Activated CD8-positive, alpha-beta T cell treated with anti-CD3 and anti-CD28 coated beads for 36 hours (primary cell): ENCODE data around the gene BHLHE40. TPM values are rescaled to one million over a fixed set of nuclear protein-coding genes. Genes with fewer than 3 reads are reported as not detected.

Experiments
- ATAC-seq: fragments of 200-7000 bp; cut with Tn5 transposase; one replicate; pipeline ENCODE4 v1.10.0; 2021; ENCODE audit warnings: mild to moderate bottlenecking, moderate library complexity
- CTCF ChIA-PET: fragments of 350-600 bp; sonication (Branson Sonifier 250); formaldehyde crosslinking; loops from one replicate; lab custom pipeline; 2021; ENCODE audit warnings: antibody characterized with exemption; lab: Charles Lee
- POLR2A ChIA-PET: fragments of 350-600 bp; sonication (Branson Sonifier 250); formaldehyde crosslinking; loops from one replicate; lab custom pipeline; 2021; ENCODE audit warnings: antibody characterized with exemption; lab: Charles Lee
- DNase-seq: peaks from one replicate; pipeline ENCODE4 v3.0.0-alpha.2; 2020
- H3K27ac Mint-ChIP-seq: one replicate; pipeline ENCODE4 v1.8.0; 2021; ENCODE audit warnings: mild to moderate bottlenecking, mixed read lengths
- H3K27me3 Mint-ChIP-seq: one replicate; pipeline ENCODE4 v1.8.0; 2021; ENCODE audit warnings: mixed read lengths
- H3K36me3 Mint-ChIP-seq: one replicate; pipeline ENCODE4 v1.8.0; 2021; ENCODE audit warnings: low read depth, mixed read lengths
- H3K4me1 Mint-ChIP-seq: one replicate; pipeline ENCODE4 v1.8.0; 2021; ENCODE audit warnings: low read depth, mixed read lengths
- H3K4me3 Mint-ChIP-seq: one replicate; pipeline ENCODE4 v1.8.0; 2021; ENCODE audit warnings: mild to moderate bottlenecking, moderate library complexity, mixed read lengths
- H3K9me3 Mint-ChIP-seq: one replicate; pipeline ENCODE4 v1.8.0; 2021; ENCODE audit warnings: mixed read lengths
- CTCF ChIP-seq: fragments of 200-600 bp; IDR thresholded peaks from one replicate; pipeline ENCODE4 v1.8.0; 2022; ENCODE audit warnings: antibody characterized with exemption, mild to moderate bottlenecking
- intact Hi-C: fragments of 100-400 bp; cut with micrococcal nuclease; formaldehyde crosslinking; loops from one replicate; pipeline ENCODE4 v1.10.0; 2022
- total RNA-seq, 2 experiments: library from RNA; stranded (reverse); gene quantifications; one replicate each; pipeline ENCODE4 v1.2.3, GENCODE V29; 2021

BHLHE40 gene
- total RNA-seq, 2 experiments from 2014 or later = 456 to 470 TPM

GRCh38 chr3:4943549-4943948, 35.7 kb upstream of the BHLHE40 start:
- H3K27me3 Mint-ChIP-seq = no peaks in the 10 kb centered on the region
- POLR2A ChIA-PET = interaction anchor here (1.0 to 1.5 kb wide), 2 partner anchors 8 to 34 kb away, joined by 3 read pairs; no protein-coding TSS in a partner anchor
- no peak overlapping the region for H3K4me3 Mint-ChIP-seq
- H3K9me3 Mint-ChIP-seq = no peaks in the 10 kb centered on the region
- no peak for TF ChIP-seq CTCF
- intact Hi-C loops = no loop called here
- H3K4me1 Mint-ChIP-seq = peaks cover 2% of the 10 kb centered on the region
- DNase-seq = no peak
- no peaks in the 10 kb centered on the region for H3K36me3 Mint-ChIP-seq
- CTCF ChIA-PET = interaction anchor here (1.3 kb wide), 1 partner anchor 11 kb away, joined by 7 read pairs; no protein-coding TSS in a partner anchor
- no peak for ATAC-seq
- H3K27ac Mint-ChIP-seq = no peak overlapping the region

- H3K36me3 Mint-ChIP-seq = no peaks in the 10 kb centered on the region
- DNase-seq (no peak), ATAC-seq (no peak)
- H3K4me3 Mint-ChIP-seq = no peak overlapping the region
- H3K27ac Mint-ChIP-seq = no peak overlapping the region
- no peak for TF ChIP-seq CTCF
- no peaks in the 10 kb centered on the region for H3K27me3 Mint-ChIP-seq
- ChIA-PET CTCF (interaction anchor here (1.0 kb wide), 1 partner anchor 10 kb away, joined by 3 read pairs; no protein-coding TSS in a partner anchor), POLR2A (interaction anchor here (1.0 kb wide), 1 partner anchor 9 kb away, joined by 3 read pairs; no protein-coding TSS in a partner anchor)
- intact Hi-C loops = no loop called here
- H3K9me3 Mint-ChIP-seq = no peaks in the 10 kb centered on the region
- no peaks in the 10 kb centered on the region for H3K4me1 Mint-ChIP-seq
These were observed 33.9 kb upstream of the BHLHE40 start for GRCh38 chr3:4945324-4945723.

GRCh38 chr3:4947028-4947427, 32.2 kb upstream of the BHLHE40 start:
- H3K4me1 Mint-ChIP-seq = no peaks in the 10 kb centered on the region
- no peaks in the 10 kb centered on the region for H3K36me3 Mint-ChIP-seq
- ChIA-PET POLR2A (interaction anchor here (1.0 to 1.4 kb wide), 3 partner anchors 9 to 237 kb away, joined by 3 to 5 read pairs (median 3); no protein-coding TSS in a partner anchor), CTCF (interaction anchor here (0.8 to 0.9 kb wide), 2 partner anchors 9 to 112 kb away, joined by 3 read pairs; no protein-coding TSS in a partner anchor)
- intact Hi-C loops = no loop called here
- H3K9me3 Mint-ChIP-seq = no peaks in the 10 kb centered on the region
- H3K27me3 Mint-ChIP-seq = no peaks in the 10 kb centered on the region
- no peak overlapping the region for H3K27ac Mint-ChIP-seq
- no peak for TF ChIP-seq CTCF
- H3K4me3 Mint-ChIP-seq = no peak overlapping the region
- DNase-seq = no peak
- no peak for ATAC-seq

GRCh38 chr3:4948395-4948794, 30.8 kb upstream of the BHLHE40 start:
- Mint-ChIP-seq H3K27ac (no peak overlapping the region), H3K9me3 (no peaks in the 10 kb centered on the region), H3K4me3 (no peak overlapping the region), H3K27me3 (no peaks in the 10 kb centered on the region), H3K4me1 (no peaks in the 10 kb centered on the region), H3K36me3 (no peaks in the 10 kb centered on the region)
- POLR2A ChIA-PET = no interaction called here
- intact Hi-C loops = no loop called here
- CTCF ChIA-PET = no interaction called here
- no peak for TF ChIP-seq CTCF
- DNase-seq = no peak
- ATAC-seq = no peak

GRCh38 chr3:4949004-4949403, 30.2 kb upstream of the BHLHE40 start:
- CTCF ChIA-PET = interaction anchor here (1.2 kb wide), 2 partner anchors 9 to 28 kb away, joined by 4 read pairs; no protein-coding TSS in a partner anchor
- H3K4me1 Mint-ChIP-seq = no peaks in the 10 kb centered on the region
- ATAC-seq = no peak

More at GRCh38 chr3:4949004-4949403, 30.2 kb upstream of the BHLHE40 start:
- no peak for DNase-seq
- TF ChIP-seq CTCF = no peak
- Mint-ChIP-seq H3K9me3 (no peaks in the 10 kb centered on the region), H3K36me3 (no peaks in the 10 kb centered on the region), H3K27ac (no peak overlapping the region), H3K27me3 (no peaks in the 10 kb centered on the region), H3K4me3 (no peak overlapping the region)
- intact Hi-C loops = no loop called here
- POLR2A ChIA-PET = no interaction called here
